Body of pancreas (tissue), 4 donors: ENCODE data around the gene TMEM158.

Experiments
- CTCF ChIP-seq, 7 experiments: fragments of 450-650 bp in 4 of 7; fragments of 200-600 bp in 3 of 7; sonication (generic) in 3 of 7; IDR thresholded peaks; one replicate each; pipeline ENCODE4 v1.5.1; 2016 to 2019; ENCODE audit warnings: antibody characterized with exemption in 7 of 7
- POLR2A ChIP-seq, 3 donors: fragments of 450-650 bp; IDR thresholded peaks; one replicate each; pipeline ENCODE4 v1.6.1; 2016; ENCODE audit warnings: antibody characterized with exemption in 3 of 3, mild to moderate bottlenecking in 2 of 3

GRCh38 chr3:45191924-45192417 is 34.1 kb downstream of the TMEM158 start:
- TF ChIP-seq CTCF (IDR thresholded peaks at IDR 0.05) (no peak), POLR2A (IDR thresholded peaks at IDR 0.05) (no peak)
